Neural cell (in vitro differentiated cells): ENCODE results near the gene RSPRY1. TPM values are rescaled to one million over a fixed set of nuclear protein-coding genes. Genes with fewer than 3 reads are reported as not detected.

Experiments used
- H2AFZ ChIP-seq: fragments of 200-600, 300-800 bp; sonication (generic), shearing (Covaris generic); 2 replicates; pipeline ENCODE4 v1.6.0; 2014; ENCODE audit warnings: low read depth, mild to moderate bottlenecking, antibody characterized with exemption, low read length, moderate library complexity
- H3F3A ChIP-seq: fragments of 200-600 bp; shearing (Covaris generic); 2 replicates; pipeline ENCODE4 v1.6.1; 2016; ENCODE audit warnings: mild to moderate bottlenecking, moderate library complexity, mixed read lengths, antibody characterized with exemption, low read length; ENCODE audit not compliant: insufficient read depth, poor library complexity, severe bottlenecking
- H3K27ac ChIP-seq: fragments of 200-600, 300-800 bp; sonication (generic), shearing (Covaris generic); 2 replicates; pipeline ENCODE4 v1.5.1; 2014; ENCODE audit warnings: mild to moderate bottlenecking, low read length, moderate library complexity
- H3K27me3 ChIP-seq: fragments of 300-800, 200-600 bp; sonication (generic), shearing (Covaris generic); 2 replicates; pipeline ENCODE4 v1.6.0; 2014; ENCODE audit warnings: mild to moderate bottlenecking, low read depth, low read length, moderate library complexity; ENCODE audit not compliant: insufficient read depth
- H3K36me3 ChIP-seq: fragments of 300-800, 200-600 bp; sonication (generic), shearing (Covaris generic); 2 replicates; pipeline ENCODE4 v1.5.1; 2014; ENCODE audit warnings: mild to moderate bottlenecking, antibody characterized with exemption, low read length, moderate library complexity; ENCODE audit not compliant: insufficient read depth
- H3K4me2 ChIP-seq: fragments of 300-800, 200-600 bp; sonication (generic), shearing (Covaris generic); 2 replicates; pipeline ENCODE4 v1.6.0; 2014; ENCODE audit warnings: mild to moderate bottlenecking, low read length
- H3K4me3 ChIP-seq: fragments of 300-800, 200-600 bp; sonication (generic), shearing (Covaris generic); 2 replicates; pipeline ENCODE4 v1.5.1; 2014; ENCODE audit warnings: mild to moderate bottlenecking, low read length, moderate library complexity
- H3K79me2 ChIP-seq: fragments of 200-600 bp; shearing (Covaris generic); replicated peaks from 2 replicates; pipeline ENCODE4 v1.6.0; 2014; ENCODE audit warnings: mild to moderate bottlenecking, low read length, moderate library complexity; ENCODE audit not compliant: insufficient read depth
- H3K9ac ChIP-seq: fragments of 300-800, 200-600 bp; sonication (generic), shearing (Covaris generic); 2 replicates; pipeline ENCODE4 v1.6.1; 2016; ENCODE audit warnings: mild to moderate bottlenecking, low read length, mixed read lengths
- H3K9me2 ChIP-seq: fragments of 200-600 bp; shearing (Covaris generic); 2 replicates; pipeline ENCODE4 v1.6.1; 2016; ENCODE audit warnings: mild to moderate bottlenecking, low read length, mixed read lengths; ENCODE audit not compliant: insufficient read depth
- H3K9me3 ChIP-seq: fragments of 200-600, 300-800 bp; sonication (generic), shearing (Covaris generic); 2 replicates; pipeline ENCODE4 v1.6.1; 2016; ENCODE audit warnings: mild to moderate bottlenecking, mixed run types, low read length, moderate library complexity, mixed read lengths
- H4K20me1 ChIP-seq: fragments of 200-600 bp; shearing (Covaris generic); 2 replicates; pipeline ENCODE4 v1.6.1; 2016; ENCODE audit warnings: mild to moderate bottlenecking, mixed run types; ENCODE audit not compliant: insufficient read depth
- EP300 ChIP-seq: fragments of 450-650 bp; conservative IDR thresholded peaks from 2 replicates; pipeline ENCODE4 v1.6.1; 2014; ENCODE audit warnings: antibody characterized with exemption, mild to moderate bottlenecking, moderate library complexity; ENCODE audit not compliant: poor library complexity, severe bottlenecking
- EZH2 ChIP-seq: fragments of 200-600, 300-800 bp; shearing (Covaris generic), sonication (generic); IDR thresholded peaks from 2 replicates; pipeline ENCODE4 v1.6.1; 2014; ENCODE audit warnings: antibody characterized with exemption, low read length, borderline replicate concordance, mild to moderate bottlenecking; ENCODE audit not compliant: insufficient read depth, poor library complexity, severe bottlenecking
- MXI1 ChIP-seq: fragments of 450-650 bp; conservative IDR thresholded peaks from 2 replicates; pipeline ENCODE4 v1.6.1; 2014; ENCODE audit warnings: antibody characterized with exemption, mild to moderate bottlenecking; ENCODE audit not compliant: poor library complexity, severe bottlenecking
- POLR2AphosphoS5 ChIP-seq: IDR thresholded peaks from 2 replicates; pipeline ENCODE4 v1.6.1; 2012
- RAD21 ChIP-seq: fragments of 450-650 bp; conservative IDR thresholded peaks from 2 replicates; pipeline ENCODE4 v1.6.1; 2014; ENCODE audit warnings: antibody characterized with exemption, mild to moderate bottlenecking, moderate library complexity
- SMC3 ChIP-seq: fragments of 450-650 bp; conservative IDR thresholded peaks from 2 replicates; pipeline ENCODE4 v1.6.1; 2014; ENCODE audit warnings: antibody characterized with exemption, mild to moderate bottlenecking, moderate library complexity; ENCODE audit not compliant: poor library complexity
- TAF1 ChIP-seq: IDR thresholded peaks from 2 replicates; pipeline ENCODE4 v1.6.1; 2012; ENCODE audit warnings: low read depth
- polyA plus RNA-seq: library from polyadenylated mRNA; depleted of rRNA; stranded (reverse); fragments of >200 nt; gene quantifications from 2 replicates; pipeline ENCODE4 v1.2.3, GENCODE V29; 2014
- TF ChIP-seq, protein P1 (sequence below): fragments of 450-650 bp; IDR thresholded peaks from 2 replicates; pipeline ENCODE4 v1.5.1; 2014; ENCODE audit warnings: antibody characterized with exemption, mild to moderate bottlenecking, moderate library complexity; ENCODE audit not compliant: poor library complexity, severe bottlenecking
- TF ChIP-seq, protein P2 (sequence below): IDR thresholded peaks from 2 replicates; pipeline ENCODE4 v1.6.1; 2012; ENCODE audit warnings: borderline replicate concordance

RSPRY1 gene
- polyA plus RNA-seq, 1 donor from 2014 or later: 62.0 TPM

DNA sequence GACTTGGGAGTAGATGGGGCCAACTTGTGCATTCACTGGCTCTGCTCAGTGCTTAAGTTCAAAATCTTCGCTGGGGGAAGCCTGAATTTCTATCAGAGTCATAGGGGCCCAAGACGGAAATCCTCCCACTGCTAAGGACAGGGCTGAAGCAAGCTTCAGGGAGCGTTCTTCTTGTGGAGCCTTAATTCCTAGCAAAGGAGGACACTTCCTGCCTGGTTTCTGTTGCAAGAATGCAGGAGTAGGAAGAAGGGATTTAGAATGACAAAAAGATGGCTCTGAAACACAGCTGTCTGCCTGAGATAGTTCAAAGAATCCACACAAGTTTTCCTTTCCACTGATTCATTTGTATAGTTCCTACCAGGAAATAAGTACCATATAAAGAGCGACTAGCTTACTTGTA, 26.7 kb upstream of the RSPRY1 start:
- Histone ChIP-seq H3K36me3 (peaks cover 11% of the 10 kb centered on the region), H4K20me1 (no peaks in the 10 kb centered on the region), H3K4me2 (no peak overlapping the region), H3K27me3 (no peaks in the 10 kb centered on the region), H3K9ac (no peak overlapping the region), H2AFZ (no peak overlapping the region), H3K27ac (no peak overlapping the region), H3K9me3 (no peaks in the 10 kb centered on the region), H3K4me3 (no peak overlapping the region), H3K9me2 (no peaks in the 10 kb centered on the region), H3K79me2 (no peaks in the 10 kb centered on the region), H3F3A (no peaks in the 10 kb centered on the region)
- TF ChIP-seq SMC3 (no peak), TAF1 (no peak), RAD21 (no peak), EP300 (no peak), MXI1 (no peak), POLR2AphosphoS5 (no peak), EZH2 (no peak)
- TF ChIP-seq, protein P1, sequence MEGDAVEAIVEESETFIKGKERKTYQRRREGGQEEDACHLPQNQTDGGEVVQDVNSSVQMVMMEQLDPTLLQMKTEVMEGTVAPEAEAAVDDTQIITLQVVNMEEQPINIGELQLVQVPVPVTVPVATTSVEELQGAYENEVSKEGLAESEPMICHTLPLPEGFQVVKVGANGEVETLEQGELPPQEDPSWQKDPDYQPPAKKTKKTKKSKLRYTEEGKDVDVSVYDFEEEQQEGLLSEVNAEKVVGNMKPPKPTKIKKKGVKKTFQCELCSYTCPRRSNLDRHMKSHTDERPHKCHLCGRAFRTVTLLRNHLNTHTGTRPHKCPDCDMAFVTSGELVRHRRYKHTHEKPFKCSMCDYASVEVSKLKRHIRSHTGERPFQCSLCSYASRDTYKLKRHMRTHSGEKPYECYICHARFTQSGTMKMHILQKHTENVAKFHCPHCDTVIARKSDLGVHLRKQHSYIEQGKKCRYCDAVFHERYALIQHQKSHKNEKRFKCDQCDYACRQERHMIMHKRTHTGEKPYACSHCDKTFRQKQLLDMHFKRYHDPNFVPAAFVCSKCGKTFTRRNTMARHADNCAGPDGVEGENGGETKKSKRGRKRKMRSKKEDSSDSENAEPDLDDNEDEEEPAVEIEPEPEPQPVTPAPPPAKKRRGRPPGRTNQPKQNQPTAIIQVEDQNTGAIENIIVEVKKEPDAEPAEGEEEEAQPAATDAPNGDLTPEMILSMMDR: no peak
- TF ChIP-seq, protein P2, sequence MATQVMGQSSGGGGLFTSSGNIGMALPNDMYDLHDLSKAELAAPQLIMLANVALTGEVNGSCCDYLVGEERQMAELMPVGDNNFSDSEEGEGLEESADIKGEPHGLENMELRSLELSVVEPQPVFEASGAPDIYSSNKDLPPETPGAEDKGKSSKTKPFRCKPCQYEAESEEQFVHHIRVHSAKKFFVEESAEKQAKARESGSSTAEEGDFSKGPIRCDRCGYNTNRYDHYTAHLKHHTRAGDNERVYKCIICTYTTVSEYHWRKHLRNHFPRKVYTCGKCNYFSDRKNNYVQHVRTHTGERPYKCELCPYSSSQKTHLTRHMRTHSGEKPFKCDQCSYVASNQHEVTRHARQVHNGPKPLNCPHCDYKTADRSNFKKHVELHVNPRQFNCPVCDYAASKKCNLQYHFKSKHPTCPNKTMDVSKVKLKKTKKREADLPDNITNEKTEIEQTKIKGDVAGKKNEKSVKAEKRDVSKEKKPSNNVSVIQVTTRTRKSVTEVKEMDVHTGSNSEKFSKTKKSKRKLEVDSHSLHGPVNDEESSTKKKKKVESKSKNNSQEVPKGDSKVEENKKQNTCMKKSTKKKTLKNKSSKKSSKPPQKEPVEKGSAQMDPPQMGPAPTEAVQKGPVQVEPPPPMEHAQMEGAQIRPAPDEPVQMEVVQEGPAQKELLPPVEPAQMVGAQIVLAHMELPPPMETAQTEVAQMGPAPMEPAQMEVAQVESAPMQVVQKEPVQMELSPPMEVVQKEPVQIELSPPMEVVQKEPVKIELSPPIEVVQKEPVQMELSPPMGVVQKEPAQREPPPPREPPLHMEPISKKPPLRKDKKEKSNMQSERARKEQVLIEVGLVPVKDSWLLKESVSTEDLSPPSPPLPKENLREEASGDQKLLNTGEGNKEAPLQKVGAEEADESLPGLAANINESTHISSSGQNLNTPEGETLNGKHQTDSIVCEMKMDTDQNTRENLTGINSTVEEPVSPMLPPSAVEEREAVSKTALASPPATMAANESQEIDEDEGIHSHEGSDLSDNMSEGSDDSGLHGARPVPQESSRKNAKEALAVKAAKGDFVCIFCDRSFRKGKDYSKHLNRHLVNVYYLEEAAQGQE: no peak

DNA sequence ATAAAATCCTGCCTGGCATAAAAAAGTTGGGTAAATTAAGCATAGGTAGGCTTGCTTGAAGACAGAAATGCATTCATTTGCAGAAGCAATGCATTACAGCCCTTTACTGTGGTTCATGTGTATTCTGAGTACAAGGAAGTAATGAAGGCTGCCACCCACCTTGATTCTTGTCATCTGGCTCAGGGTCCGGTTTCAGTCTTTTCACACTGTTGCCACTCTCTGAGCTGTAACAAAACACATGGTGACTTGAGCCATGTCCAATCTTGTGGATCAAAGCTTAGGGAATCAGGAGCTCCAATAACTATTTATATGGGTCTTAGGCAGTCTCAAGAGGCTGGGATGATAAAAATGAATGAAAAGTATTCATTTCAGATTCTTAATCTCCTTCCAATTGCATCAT, 22.3 kb upstream of the RSPRY1 start:
- H3K36me3 ChIP-seq: peaks cover 7% of the 10 kb centered on the region
- no peak overlapping the region for H3K27ac ChIP-seq
- no peaks in the 10 kb centered on the region for H3K27me3 ChIP-seq
- no peaks in the 10 kb centered on the region for H3K9me3 ChIP-seq
- no peaks in the 10 kb centered on the region for H4K20me1 ChIP-seq
- no peak overlapping the region for H3K9ac ChIP-seq
- no peak overlapping the region for H3K4me2 ChIP-seq
- no peaks in the 10 kb centered on the region for H3F3A ChIP-seq
- no peaks in the 10 kb centered on the region for H3K9me2 ChIP-seq
- H3K79me2 ChIP-seq: no peaks in the 10 kb centered on the region
- no peak overlapping the region for H3K4me3 ChIP-seq
- no peak overlapping the region for H2AFZ ChIP-seq
- TF ChIP-seq MXI1: no peak
- TF ChIP-seq, protein P1: no peak
- TF ChIP-seq POLR2AphosphoS5: no peak
- TF ChIP-seq RAD21: no peak
- TF ChIP-seq EZH2: no peak
- no peak for TF ChIP-seq EP300
- no peak for TF ChIP-seq TAF1
- TF ChIP-seq, protein P2: no peak
- no peak for TF ChIP-seq SMC3
